Stimulated activated naive CD8-positive, alpha-beta T cell treated with anti-CD3 and anti-CD28 coated beads, Interleukin-15, Interleukin-2, amounts not matched to agents 100 ng/mL and 50 ng/mL, for 24 hours (primary cell): ENCODE measurements around the gene ALOX5.
"Not testable (repeated sequence)": the region's sequence is repeated elsewhere in the genome, so short reads cannot be mapped to it uniquely, and the experiment has no call there.

Experiments used
- H3K27ac Mint-ChIP-seq: one replicate; pipeline ENCODE4 v1.8.0; 2021; ENCODE audit warnings: mild to moderate bottlenecking, mixed read lengths
- H3K27me3 Mint-ChIP-seq: one replicate; pipeline ENCODE4 v1.8.0; 2021; ENCODE audit warnings: mixed read lengths
- H3K36me3 Mint-ChIP-seq: one replicate; pipeline ENCODE4 v1.8.0; 2021; ENCODE audit warnings: low read depth, mixed read lengths
- H3K4me1 Mint-ChIP-seq: one replicate; pipeline ENCODE4 v1.8.0; 2021; ENCODE audit warnings: low read depth, mixed read lengths
- H3K4me3 Mint-ChIP-seq: one replicate; pipeline ENCODE4 v1.8.0; 2021; ENCODE audit warnings: mild to moderate bottlenecking, mixed read lengths
- H3K9me3 Mint-ChIP-seq: one replicate; pipeline ENCODE4 v1.8.0; 2021; ENCODE audit warnings: mixed read lengths

ALOX5 gene

GRCh38 chr10:45466784-45467183 is 92.8 kb downstream of the ALOX5 start:
- H3K4me3 Mint-ChIP-seq: no peak overlapping the region
- H3K36me3 Mint-ChIP-seq: no peaks in the 10 kb centered on the region
- peaks cover 46% of the 10 kb centered on the region for H3K4me1 Mint-ChIP-seq
- H3K27ac Mint-ChIP-seq: peak overlapping the region; percentile 66
- no peaks in the 10 kb centered on the region for H3K27me3 Mint-ChIP-seq
- no peaks in the 10 kb centered on the region for H3K9me3 Mint-ChIP-seq

- Mint-ChIP-seq H3K4me3 (no peak overlapping the region), H3K27me3 (no peaks in the 10 kb centered on the region), H3K27ac (no peak overlapping the region), H3K4me1 (peaks cover 46% of the 10 kb centered on the region), H3K9me3 (no peaks in the 10 kb centered on the region), H3K36me3 (no peaks in the 10 kb centered on the region)
Measured at GRCh38 chr10:45468079-45468478, 94.1 kb downstream of the ALOX5 start.

- no peaks in the 10 kb centered on the region for H3K27me3 Mint-ChIP-seq
- H3K4me3 Mint-ChIP-seq: peak overlapping the region; percentile 24
- H3K27ac Mint-ChIP-seq: peak overlapping the region; percentile 67
Measured at GRCh38 chr10:45470098-45471012, 96.3 kb downstream of the ALOX5 start.

GRCh38 chr10:45471059-45471458 is 97.0 kb downstream of the ALOX5 start:
- Mint-ChIP-seq H3K4me3 (no peak overlapping the region), H3K27me3 (no peaks in the 10 kb centered on the region), H3K9me3 (peaks cover 4% of the 10 kb centered on the region), H3K36me3 (peaks cover 4% of the 10 kb centered on the region), H3K4me1 (peaks cover 32% of the 10 kb centered on the region), H3K27ac (no peak overlapping the region)

More at GRCh38 chr10:45470098-45471012, 96.3 kb downstream of the ALOX5 start:
- Mint-ChIP-seq H3K9me3 (no peaks in the 10 kb centered on the region), H3K4me1 (peaks cover 37% of the 10 kb centered on the region), H3K36me3 (no peaks in the 10 kb centered on the region)

GRCh38 chr10:45471531-45472310 is 97.7 kb downstream of the ALOX5 start:
- H3K27ac Mint-ChIP-seq: no peak overlapping the region
- peaks cover 6% of the 10 kb centered on the region for H3K9me3 Mint-ChIP-seq
- H3K4me3 Mint-ChIP-seq: no peak overlapping the region
- H3K4me1 Mint-ChIP-seq: peaks cover 27% of the 10 kb centered on the region
- peaks cover 8% of the 10 kb centered on the region for H3K36me3 Mint-ChIP-seq
- no peaks in the 10 kb centered on the region for H3K27me3 Mint-ChIP-seq

GRCh38 chr10:45473126-45473525 is 99.1 kb downstream of the ALOX5 start:
- Mint-ChIP-seq H3K4me1 (peaks cover 24% of the 10 kb centered on the region), H3K27ac (no peak overlapping the region)

GRCh38 chr10:45476559-45476958 is 102.5 kb downstream of the ALOX5 start:
- H3K27me3 Mint-ChIP-seq: no peaks in the 10 kb centered on the region
- no peak overlapping the region for H3K4me3 Mint-ChIP-seq
- H3K4me1 Mint-ChIP-seq: no peaks in the 10 kb centered on the region
- no peak overlapping the region for H3K27ac Mint-ChIP-seq
- H3K9me3 Mint-ChIP-seq: peaks cover 42% of the 10 kb centered on the region
- peaks cover 51% of the 10 kb centered on the region for H3K36me3 Mint-ChIP-seq

More at GRCh38 chr10:45473126-45473525, 99.1 kb downstream of the ALOX5 start:
- no peak overlapping the region for H3K4me3 Mint-ChIP-seq
- peaks cover 21% of the 10 kb centered on the region for H3K36me3 Mint-ChIP-seq
- H3K9me3 Mint-ChIP-seq: peaks cover 20% of the 10 kb centered on the region
- H3K27me3 Mint-ChIP-seq: no peaks in the 10 kb centered on the region

GRCh38 chr10:45480294-45480693 is 106.3 kb downstream of the ALOX5 start:
- no peak overlapping the region for H3K4me3 Mint-ChIP-seq
- H3K9me3 Mint-ChIP-seq: peaks cover 42% of the 10 kb centered on the region
- peaks cover 79% of the 10 kb centered on the region for H3K36me3 Mint-ChIP-seq
- no peaks in the 10 kb centered on the region for H3K27me3 Mint-ChIP-seq
- H3K4me1 Mint-ChIP-seq: no peaks in the 10 kb centered on the region
- H3K27ac Mint-ChIP-seq: no peak overlapping the region

GRCh38 chr10:45481100-45481499 is 107.1 kb downstream of the ALOX5 start:
- H3K27me3 Mint-ChIP-seq, H3K4me1 Mint-ChIP-seq, H3K4me3 Mint-ChIP-seq, H3K27ac Mint-ChIP-seq: not testable (repeated sequence)
- Mint-ChIP-seq H3K9me3 (peaks cover 38% of the 10 kb centered on the region), H3K36me3 (peaks cover 75% of the 10 kb centered on the region)

- no peak overlapping the region for H3K27ac Mint-ChIP-seq
Measured at GRCh38 chr10:45483002-45483401, 109.0 kb downstream of the ALOX5 start.

GRCh38 chr10:45487735-45488134 is 113.7 kb downstream of the ALOX5 start:
- Mint-ChIP-seq H3K4me3 (no peak overlapping the region), H3K9me3 (no peaks in the 10 kb centered on the region), H3K27me3 (no peaks in the 10 kb centered on the region), H3K36me3 (peaks cover 46% of the 10 kb centered on the region), H3K27ac (no peak overlapping the region), H3K4me1 (no peaks in the 10 kb centered on the region)

More at GRCh38 chr10:45483002-45483401, 109.0 kb downstream of the ALOX5 start:
- Mint-ChIP-seq H3K4me1 (no peaks in the 10 kb centered on the region), H3K27me3 (no peaks in the 10 kb centered on the region), H3K9me3 (peaks cover 23% of the 10 kb centered on the region), H3K36me3 (peaks cover 59% of the 10 kb centered on the region), H3K4me3 (no peak overlapping the region)

- Mint-ChIP-seq H3K36me3 (peaks cover 43% of the 10 kb centered on the region), H3K9me3 (no peaks in the 10 kb centered on the region), H3K27me3 (no peaks in the 10 kb centered on the region), H3K27ac (no peak overlapping the region), H3K4me1 (no peaks in the 10 kb centered on the region), H3K4me3 (no peak overlapping the region)
Measured at GRCh38 chr10:45488365-45488764, 114.3 kb downstream of the ALOX5 start.

GRCh38 chr10:45490277-45490676 is 116.3 kb downstream of the ALOX5 start:
- peaks cover under 1% of the 10 kb centered on the region for H3K4me1 Mint-ChIP-seq
- H3K4me3 Mint-ChIP-seq: no peak overlapping the region
- peaks cover 32% of the 10 kb centered on the region for H3K36me3 Mint-ChIP-seq
- H3K9me3 Mint-ChIP-seq: peaks cover 1% of the 10 kb centered on the region
- no peaks in the 10 kb centered on the region for H3K27me3 Mint-ChIP-seq
- H3K27ac Mint-ChIP-seq: no peak overlapping the region

- Mint-ChIP-seq H3K4me1 (peaks cover 3% of the 10 kb centered on the region), H3K27me3 (no peaks in the 10 kb centered on the region), H3K36me3 (peaks cover 32% of the 10 kb centered on the region), H3K27ac (no peak overlapping the region), H3K4me3 (no peak overlapping the region), H3K9me3 (peaks cover 8% of the 10 kb centered on the region)
Measured at GRCh38 chr10:45491061-45491460, 117.0 kb downstream of the ALOX5 start.
